Astrocyte (in vitro differentiated cells and primary cell): ENCODE results near the gene EIF3F. TPM values are rescaled to one million over a fixed set of nuclear protein-coding genes. Genes with fewer than 3 reads are reported as not detected.

ENCODE experiments used
- DNase-seq: peaks from one replicate; pipeline ENCODE4 v3.0.0-alpha.2; 2010; ENCODE audit warnings: low read depth
- FAIRE-seq: peaks from 2 replicates; lab custom pipeline; 2011; peaks lifted over from hg19 to GRCh38; lab: Jason Lieb, UNC
- H2AFZ ChIP-seq: 2 replicates; pipeline ENCODE4 v1.6.0; 2012; ENCODE audit warnings: low read depth, low read length, inconsistent platforms
- H3K27ac ChIP-seq: 2 replicates; pipeline ENCODE4 v1.5.1; 2011; ENCODE audit warnings: low read depth, low read length, inconsistent platforms
- H3K27me3 ChIP-seq: 2 replicates; pipeline ENCODE4 v1.6.0; 2011; ENCODE audit warnings: low read length, inconsistent platforms; ENCODE audit not compliant: insufficient read depth
- H3K36me3 ChIP-seq: 2 replicates; pipeline ENCODE4 v1.5.1; 2011; ENCODE audit warnings: low read length, inconsistent platforms; ENCODE audit not compliant: insufficient read depth
- H3K4me1 ChIP-seq: 2 replicates; pipeline ENCODE4 v1.5.1; 2011; ENCODE audit warnings: low read length, inconsistent platforms; ENCODE audit not compliant: insufficient read depth
- H3K4me2 ChIP-seq: 2 replicates; pipeline ENCODE4 v1.6.0; 2012; ENCODE audit warnings: low read length, inconsistent platforms
- H3K4me3 ChIP-seq: 2 replicates; pipeline ENCODE4 v1.5.1; 2011; ENCODE audit warnings: low read depth, mild to moderate bottlenecking, low read length, inconsistent platforms; ENCODE audit not compliant: insufficient read depth
- H3K79me2 ChIP-seq: 2 replicates; pipeline ENCODE4 v1.6.0; 2012; ENCODE audit warnings: mild to moderate bottlenecking, low read length, inconsistent platforms; ENCODE audit not compliant: insufficient read depth
- H3K9ac ChIP-seq: 2 replicates; pipeline ENCODE4 v1.6.0; 2012; ENCODE audit warnings: mild to moderate bottlenecking, low read length, inconsistent platforms
- H3K9me3 ChIP-seq: 2 replicates; pipeline ENCODE4 v1.5.1; 2012; ENCODE audit warnings: low read depth, mild to moderate bottlenecking, low read length, inconsistent platforms; ENCODE audit not compliant: insufficient read depth
- H4K20me1 ChIP-seq: 2 replicates; pipeline ENCODE4 v1.6.0; 2012; ENCODE audit warnings: low read length, inconsistent platforms; ENCODE audit not compliant: insufficient read depth
- H3K27ac Mint-ChIP-seq: one replicate; pipeline ENCODE4 v1.8.0; 2021; ENCODE audit warnings: mild to moderate bottlenecking, mixed read lengths; ENCODE audit not compliant: unreplicated experiment
- H3K27me3 Mint-ChIP-seq: one replicate; pipeline ENCODE4 v1.8.0; 2021; ENCODE audit warnings: low read depth, mixed read lengths; ENCODE audit not compliant: unreplicated experiment
- H3K36me3 Mint-ChIP-seq: one replicate; pipeline ENCODE4 v1.8.0; 2021; ENCODE audit warnings: low read depth, mixed read lengths; ENCODE audit not compliant: unreplicated experiment
- H3K4me1 Mint-ChIP-seq: one replicate; pipeline ENCODE4 v1.8.0; 2021; ENCODE audit warnings: low read depth, mixed read lengths; ENCODE audit not compliant: unreplicated experiment
- H3K4me3 Mint-ChIP-seq: one replicate; pipeline ENCODE4 v1.8.0; 2021; ENCODE audit warnings: mild to moderate bottlenecking, moderate library complexity, mixed read lengths; ENCODE audit not compliant: unreplicated experiment
- H3K9me3 Mint-ChIP-seq: one replicate; pipeline ENCODE4 v1.8.0; 2021; ENCODE audit warnings: mild to moderate bottlenecking, mixed read lengths; ENCODE audit not compliant: unreplicated experiment
- EZH2 ChIP-seq: IDR thresholded peaks from 2 replicates; pipeline ENCODE4 v1.6.1; 2012; ENCODE audit warnings: mild to moderate bottlenecking, low read length, inconsistent platforms; ENCODE audit not compliant: insufficient read depth
- total RNA-seq: library from RNA; stranded (reverse); gene quantifications from 2 replicates; pipeline ENCODE4 v1.2.1, GENCODE V29; 2021
- TF ChIP-seq, protein P1 (sequence below): IDR thresholded peaks from 2 replicates; pipeline ENCODE4 v1.5.1; 2011; ENCODE audit warnings: low read depth, mild to moderate bottlenecking, inconsistent platforms, low read length, moderate library complexity; ENCODE audit not compliant: insufficient read depth

Gene EIF3F
- total RNA-seq, 1 donor from 2014 or later, result 260 TPM

DNA sequence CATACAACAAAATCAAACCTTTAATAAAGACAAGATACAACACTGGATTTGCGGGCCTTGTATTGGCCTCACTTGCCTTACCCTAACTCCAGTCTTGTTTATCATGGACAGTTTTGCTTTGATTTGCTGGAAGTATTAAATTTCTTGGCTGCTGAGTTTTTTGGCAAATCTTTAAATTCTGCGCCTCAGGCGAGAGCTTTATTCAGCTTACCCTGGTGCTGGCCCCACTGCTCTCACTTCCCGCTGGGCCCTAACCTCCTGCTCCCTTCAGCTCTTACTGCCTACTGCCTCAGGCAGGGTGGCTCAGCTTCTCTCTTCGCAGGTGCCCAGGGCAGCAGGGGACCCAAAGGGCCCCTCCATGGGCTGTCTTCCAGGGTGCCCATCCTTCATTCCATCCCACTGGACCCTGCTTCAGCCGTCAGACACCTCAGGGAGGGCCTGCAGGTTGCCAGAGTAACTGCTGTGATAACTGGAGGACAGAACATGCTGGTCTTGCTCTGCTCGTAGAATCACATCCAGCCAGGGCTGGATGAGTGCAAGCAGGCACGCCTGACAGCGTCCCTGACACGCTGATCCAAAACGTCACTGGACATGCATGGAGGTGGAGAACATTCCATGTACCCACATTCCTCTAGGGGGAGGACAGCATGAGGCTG lies 48.2 kb downstream of the EIF3F start:
- H3K4me3 ChIP-seq, result no peak overlapping the region
- peaks cover 4% of the 10 kb centered on the region for H3K36me3 Mint-ChIP-seq
- H3K4me1 ChIP-seq, result no peaks in the 10 kb centered on the region
- H3K27me3 ChIP-seq, result peaks cover 15% of the 10 kb centered on the region
- H3K4me2 ChIP-seq, result no peak overlapping the region
- no peak for TF ChIP-seq EZH2
- TF ChIP-seq, protein P1, sequence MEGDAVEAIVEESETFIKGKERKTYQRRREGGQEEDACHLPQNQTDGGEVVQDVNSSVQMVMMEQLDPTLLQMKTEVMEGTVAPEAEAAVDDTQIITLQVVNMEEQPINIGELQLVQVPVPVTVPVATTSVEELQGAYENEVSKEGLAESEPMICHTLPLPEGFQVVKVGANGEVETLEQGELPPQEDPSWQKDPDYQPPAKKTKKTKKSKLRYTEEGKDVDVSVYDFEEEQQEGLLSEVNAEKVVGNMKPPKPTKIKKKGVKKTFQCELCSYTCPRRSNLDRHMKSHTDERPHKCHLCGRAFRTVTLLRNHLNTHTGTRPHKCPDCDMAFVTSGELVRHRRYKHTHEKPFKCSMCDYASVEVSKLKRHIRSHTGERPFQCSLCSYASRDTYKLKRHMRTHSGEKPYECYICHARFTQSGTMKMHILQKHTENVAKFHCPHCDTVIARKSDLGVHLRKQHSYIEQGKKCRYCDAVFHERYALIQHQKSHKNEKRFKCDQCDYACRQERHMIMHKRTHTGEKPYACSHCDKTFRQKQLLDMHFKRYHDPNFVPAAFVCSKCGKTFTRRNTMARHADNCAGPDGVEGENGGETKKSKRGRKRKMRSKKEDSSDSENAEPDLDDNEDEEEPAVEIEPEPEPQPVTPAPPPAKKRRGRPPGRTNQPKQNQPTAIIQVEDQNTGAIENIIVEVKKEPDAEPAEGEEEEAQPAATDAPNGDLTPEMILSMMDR, result no peak
- no peak for FAIRE-seq
- H3K79me2 ChIP-seq, result no peaks in the 10 kb centered on the region
- no peaks in the 10 kb centered on the region for H3K9me3 ChIP-seq
- no peaks in the 10 kb centered on the region for H3K36me3 ChIP-seq
- H3K4me3 Mint-ChIP-seq, result no peak overlapping the region
- H3K27ac ChIP-seq, result no peak overlapping the region
- DNase-seq, result no peak
- peaks cover 5% of the 10 kb centered on the region for H3K9me3 Mint-ChIP-seq
- H3K27ac Mint-ChIP-seq, result no peak overlapping the region
- H4K20me1 ChIP-seq, result no peaks in the 10 kb centered on the region
- H3K4me1 Mint-ChIP-seq, result peaks cover 6% of the 10 kb centered on the region
- H2AFZ ChIP-seq, result no peak overlapping the region
- H3K9ac ChIP-seq, result no peak overlapping the region
- H3K27me3 Mint-ChIP-seq, result peaks cover 61% of the 10 kb centered on the region

DNA sequence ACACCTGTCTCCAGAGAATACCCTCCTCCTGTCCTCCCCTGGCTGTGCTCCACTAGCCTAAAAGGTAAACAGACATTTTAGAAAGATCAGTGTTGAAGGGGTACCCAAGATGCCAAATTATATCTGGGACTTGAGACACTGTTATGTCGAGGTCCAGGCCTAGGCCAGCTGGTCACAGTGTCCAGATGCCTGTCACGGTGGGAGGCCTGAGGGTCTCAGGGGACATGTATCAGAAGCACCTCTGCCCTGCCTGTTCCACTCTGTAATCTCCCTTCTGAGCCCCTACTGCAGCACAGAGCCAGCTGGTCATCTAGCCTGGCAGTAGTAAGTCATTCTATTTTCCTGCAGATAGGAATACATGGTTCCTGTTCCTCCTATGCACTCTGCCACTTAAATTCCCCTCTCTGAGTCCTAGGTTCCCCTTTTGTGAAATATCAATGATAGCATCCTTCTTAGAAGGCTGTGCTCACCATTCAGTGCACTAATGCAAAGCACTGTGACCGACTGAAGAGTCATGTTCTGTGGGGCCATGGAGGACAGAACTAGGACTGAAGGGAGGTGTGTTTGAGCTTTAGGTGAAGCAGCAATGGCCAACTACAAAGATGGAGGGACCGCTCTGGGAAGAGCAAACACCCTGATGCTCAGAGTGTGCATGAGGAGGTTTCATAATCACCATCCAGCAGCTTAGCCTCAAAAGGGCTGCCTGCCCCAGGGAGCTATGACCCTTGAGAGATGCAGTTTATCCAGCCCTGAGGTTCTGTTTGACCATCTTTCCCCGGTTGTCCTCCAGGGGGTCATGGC lies 49.1 kb downstream of the EIF3F start:
- DNase-seq (no peak), FAIRE-seq (no peak)
- Histone ChIP-seq H3K4me1 (no peaks in the 10 kb centered on the region), H3K4me2 (no peak overlapping the region), H3K79me2 (no peaks in the 10 kb centered on the region), H2AFZ (no peak overlapping the region), H3K27me3 (peaks cover 9% of the 10 kb centered on the region), H3K9ac (no peak overlapping the region), H3K9me3 (no peaks in the 10 kb centered on the region), H4K20me1 (no peaks in the 10 kb centered on the region), H3K36me3 (no peaks in the 10 kb centered on the region), H3K4me3 (no peak overlapping the region), H3K27ac (no peak overlapping the region)
- Mint-ChIP-seq H3K36me3 (peaks cover 4% of the 10 kb centered on the region), H3K4me1 (peaks cover 6% of the 10 kb centered on the region), H3K4me3 (no peak overlapping the region), H3K9me3 (peaks cover 5% of the 10 kb centered on the region), H3K27me3 (peaks cover 57% of the 10 kb centered on the region), H3K27ac (no peak overlapping the region)
- no peak for TF ChIP-seq EZH2
- TF ChIP-seq, protein P1, result no peak

DNA sequence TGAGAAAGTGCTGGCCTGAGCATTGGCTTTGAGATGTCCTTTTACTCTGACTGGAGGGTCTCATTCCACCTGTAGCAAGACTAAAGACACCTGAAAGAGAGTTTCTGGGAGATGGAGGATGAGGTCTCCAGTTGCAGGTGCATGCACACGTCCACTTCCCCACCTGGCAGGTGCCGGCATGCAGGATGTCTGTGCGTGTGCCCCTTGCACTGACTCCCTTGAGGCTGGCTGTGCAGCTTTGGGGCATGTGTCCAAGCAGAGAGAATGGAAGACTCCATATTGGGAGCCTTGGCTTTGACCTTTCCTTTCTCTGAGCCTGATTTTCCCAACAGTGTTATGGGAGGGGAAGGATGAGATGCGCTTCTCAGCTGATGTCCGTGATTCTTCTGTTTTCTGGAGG lies 49.8 kb downstream of the EIF3F start:
- no peak overlapping the region for H3K4me2 ChIP-seq
- Mint-ChIP-seq H3K4me1 (peaks cover 6% of the 10 kb centered on the region), H3K27ac (no peak overlapping the region), H3K27me3 (peaks cover 61% of the 10 kb centered on the region), H3K36me3 (peaks cover 4% of the 10 kb centered on the region), H3K4me3 (no peak overlapping the region), H3K9me3 (peaks cover 5% of the 10 kb centered on the region)
- no peak overlapping the region for H3K9ac ChIP-seq
- DNase-seq (no peak), FAIRE-seq (no peak)
- H2AFZ ChIP-seq, result no peak overlapping the region
- TF ChIP-seq, protein P1, result no peak
- no peak for TF ChIP-seq EZH2
- H3K4me1 ChIP-seq, result no peaks in the 10 kb centered on the region
- no peaks in the 10 kb centered on the region for H3K36me3 ChIP-seq
- no peak overlapping the region for H3K27ac ChIP-seq
- H3K79me2 ChIP-seq, result no peaks in the 10 kb centered on the region
- H4K20me1 ChIP-seq, result no peaks in the 10 kb centered on the region
- no peak overlapping the region for H3K4me3 ChIP-seq
- no peaks in the 10 kb centered on the region for H3K9me3 ChIP-seq
- peaks cover 9% of the 10 kb centered on the region for H3K27me3 ChIP-seq
